ELR (cell line): ENCODE data around the gene TMEM39B.
"Not testable (repeated sequence)": the region's sequence is repeated elsewhere in the genome, so short reads cannot be mapped to it uniquely, and the experiment has no call there.

Source experiments
- DNase-seq: peaks from one replicate; pipeline ENCODE4 v3.0.0-alpha.2; 2015; ENCODE audit warnings: low read depth

The TMEM39B gene

DNA sequence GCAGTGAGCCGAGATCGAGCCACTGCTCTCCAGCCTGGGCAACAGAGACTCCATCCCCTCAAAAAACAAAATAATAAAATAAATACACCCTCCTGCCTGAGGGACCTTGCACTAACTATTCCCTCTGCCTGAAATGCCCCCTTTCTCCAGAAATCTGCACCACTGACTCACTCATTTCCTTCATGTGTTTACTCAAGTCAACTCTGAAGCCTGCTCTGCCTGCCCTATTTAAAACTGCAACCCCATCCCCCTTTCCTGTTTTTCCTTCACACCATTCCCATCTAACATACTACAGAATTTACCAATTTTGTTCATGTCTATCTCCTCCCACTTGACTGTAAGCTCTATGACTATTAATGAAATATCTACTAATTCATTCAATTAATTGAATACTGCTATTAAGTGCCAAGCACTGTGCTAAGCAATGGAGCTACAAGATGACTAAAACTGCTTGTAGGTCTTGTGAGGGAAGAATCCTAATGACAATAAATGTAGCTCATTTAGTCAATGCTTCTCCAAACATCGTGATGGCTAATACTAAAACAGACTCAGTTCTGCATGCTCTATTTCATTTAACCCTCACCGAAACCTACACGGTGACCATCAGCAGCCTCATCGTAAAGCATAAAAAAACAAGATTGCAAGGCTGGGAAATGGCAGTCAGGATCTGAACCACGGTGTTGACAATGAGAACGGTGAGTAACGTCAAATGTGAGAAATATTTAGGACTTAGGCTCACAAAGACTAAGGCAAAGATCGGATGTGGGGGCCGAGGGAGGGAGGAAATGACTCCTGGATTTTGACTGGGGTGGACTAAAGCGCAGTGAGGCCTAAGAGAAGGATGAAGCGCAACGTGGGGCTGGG lies 749 bp upstream of the TMEM39B start:
- DNase-seq = peak; percentile 78

DNA sequence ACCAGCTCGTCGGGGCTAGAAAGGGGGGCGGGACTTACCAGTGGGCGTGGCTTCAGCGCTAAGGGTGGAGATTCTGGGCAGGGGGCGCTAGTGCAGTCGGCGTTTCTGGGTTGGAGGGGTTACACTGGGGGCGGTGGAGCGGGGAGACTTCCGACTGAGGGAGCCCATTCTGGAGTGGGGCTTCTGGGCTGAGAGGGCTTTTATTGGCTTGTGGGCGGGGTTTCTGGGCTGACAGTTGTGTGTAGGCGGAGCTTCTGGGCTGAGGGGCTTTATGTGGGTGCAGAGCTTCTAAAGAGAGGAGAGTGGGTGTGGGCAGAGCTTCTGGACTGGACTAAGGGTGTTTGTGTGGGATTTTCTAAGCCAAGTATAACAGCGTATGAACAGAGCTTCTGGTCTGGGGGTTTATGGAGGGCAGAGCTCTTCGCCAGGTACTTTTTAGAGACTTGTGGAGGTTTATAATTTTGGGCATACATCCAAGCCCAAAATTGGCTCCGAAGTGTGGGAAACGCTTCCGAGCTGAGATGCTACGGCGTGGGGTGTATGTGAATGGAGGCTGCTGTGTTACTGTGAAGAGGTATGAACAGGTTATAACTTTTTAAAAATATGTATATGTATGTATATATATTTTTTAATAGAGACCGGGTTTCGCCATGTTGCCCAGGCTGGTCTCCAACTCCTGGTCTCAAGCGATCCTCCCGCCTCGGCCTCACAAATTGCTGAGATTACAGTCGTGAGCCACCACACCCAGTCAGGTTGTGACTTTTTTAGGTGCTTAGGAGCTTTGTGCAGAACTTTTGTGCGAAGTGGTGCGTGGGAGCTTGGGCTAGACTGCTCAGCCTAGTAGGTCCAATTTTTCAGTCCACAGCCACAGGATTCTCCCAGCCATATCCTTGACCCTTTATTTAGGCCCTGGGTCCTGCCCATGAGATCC lies 825 bp downstream of the TMEM39B start:
- DNase-seq = no peak

DNA sequence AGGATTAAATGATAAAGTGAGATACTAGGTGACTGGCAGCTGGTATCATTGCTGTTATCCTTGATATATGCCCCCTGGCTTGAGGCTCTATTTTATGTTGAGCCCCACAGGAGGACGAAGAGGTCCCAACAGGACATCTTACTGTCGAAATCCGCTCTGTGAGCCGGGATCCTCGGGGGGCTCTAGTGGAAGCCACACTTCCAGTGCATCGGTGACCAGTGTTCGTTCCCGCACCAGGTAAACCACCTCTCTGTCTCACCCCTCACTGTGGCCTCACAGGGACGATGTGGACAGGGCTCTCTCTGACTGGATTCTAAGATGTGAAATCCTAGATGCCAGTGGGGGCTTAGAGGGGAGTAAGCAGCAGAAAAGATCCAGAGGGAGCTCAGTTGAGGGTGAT lies 2.1 kb downstream of the TMEM39B start:
- DNase-seq = no peak

DNA sequence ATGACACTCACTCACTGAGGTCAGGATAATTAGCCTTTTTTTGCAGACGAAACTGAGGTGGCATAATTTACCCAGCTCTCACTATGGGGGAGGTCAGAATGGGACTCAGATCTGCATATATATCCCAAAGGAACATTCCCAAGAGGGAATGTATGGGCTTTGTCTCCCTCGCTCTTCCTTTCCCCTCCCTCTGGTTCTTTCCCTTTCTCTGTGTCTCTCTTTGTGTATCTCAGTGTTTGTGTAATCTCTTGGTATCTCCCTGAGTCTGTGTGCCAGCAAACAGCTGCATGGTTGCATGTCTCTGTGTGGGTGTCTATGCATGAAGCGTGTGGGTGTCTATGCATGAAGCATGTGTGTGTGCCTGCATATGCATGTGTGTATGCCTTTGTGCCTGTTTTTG lies 4.7 kb downstream of the TMEM39B start:
- no peak for DNase-seq

DNA sequence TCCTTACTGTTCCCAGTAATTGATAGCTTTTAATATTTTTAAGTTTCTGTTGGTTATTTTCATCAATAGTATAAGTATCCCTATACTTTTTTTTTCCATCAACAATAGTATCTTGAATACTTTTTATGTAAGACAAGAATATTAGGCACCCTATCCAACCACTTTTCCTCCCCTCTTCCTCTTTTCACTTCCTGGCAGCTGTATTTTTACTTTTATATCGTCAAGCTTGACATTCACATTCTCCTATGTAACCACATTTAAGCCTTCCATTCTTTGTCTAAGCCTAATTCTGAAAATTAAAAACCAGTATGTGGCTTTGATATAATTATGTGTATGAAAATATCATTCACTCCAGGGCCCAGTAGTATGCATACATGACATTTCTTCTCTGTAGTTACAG lies 9.3 kb downstream of the TMEM39B start:
- DNase-seq = no peak

DNA sequence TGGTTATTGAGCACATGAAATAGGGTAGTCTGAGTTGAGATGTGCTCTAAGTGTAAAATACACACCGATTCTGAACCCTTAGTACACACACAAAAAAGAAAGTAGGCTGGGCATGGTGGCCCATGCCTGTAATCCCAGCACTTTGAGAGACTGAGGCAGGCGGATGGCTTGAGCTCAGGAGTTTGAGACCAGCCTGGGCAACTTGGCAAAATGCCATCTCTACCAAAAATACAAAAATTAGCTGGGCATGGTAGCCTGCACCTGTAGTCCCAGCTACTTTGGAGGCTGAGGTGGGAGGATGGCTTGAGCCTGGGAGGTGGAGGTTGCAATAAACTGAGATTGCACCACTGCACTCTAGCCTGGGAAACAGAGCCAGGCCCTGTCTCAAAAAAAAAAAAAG lies 13.6 kb downstream of the TMEM39B start:
- DNase-seq = not testable (repeated sequence)

DNA sequence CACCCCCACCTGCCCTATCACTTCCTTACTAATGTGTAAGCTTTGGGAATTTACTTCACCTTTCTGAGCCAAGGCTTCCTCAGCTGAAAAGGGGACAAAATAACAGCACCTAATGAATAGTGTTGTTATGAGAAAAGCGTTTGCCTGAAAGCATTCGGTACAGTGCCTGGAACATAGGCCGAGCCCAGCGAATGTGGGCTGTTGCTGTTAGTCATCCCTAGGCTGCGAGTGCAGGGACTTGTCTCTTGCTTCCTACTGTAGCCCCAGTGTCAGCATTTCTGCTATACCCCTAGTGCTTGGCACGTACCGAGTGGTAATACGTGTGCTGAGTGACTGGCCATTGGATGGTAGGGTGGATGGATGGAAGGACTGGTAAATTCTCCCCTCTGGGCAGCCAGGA lies 18.4 kb downstream of the TMEM39B start:
- DNase-seq = no peak

DNA sequence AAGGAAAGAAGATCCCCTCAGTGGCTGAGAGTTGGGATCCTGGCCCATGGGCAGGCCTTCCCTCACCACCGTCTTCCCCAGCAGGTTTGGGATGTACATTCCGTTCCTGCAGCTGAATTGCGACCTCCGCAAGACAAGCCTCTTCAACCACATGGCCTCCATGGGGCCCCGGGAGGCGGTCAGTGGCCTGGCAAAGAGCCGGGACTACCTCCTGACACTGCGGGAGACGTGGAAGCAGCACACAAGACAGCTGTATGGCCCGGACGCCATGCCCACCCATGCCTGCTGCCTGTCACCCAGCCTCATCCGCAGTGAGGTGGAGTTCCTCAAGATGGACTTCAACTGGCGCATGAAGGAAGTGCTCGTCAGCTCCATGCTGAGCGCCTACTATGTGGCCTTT lies 18.9 kb downstream of the TMEM39B start:
- DNase-seq = no peak

DNA sequence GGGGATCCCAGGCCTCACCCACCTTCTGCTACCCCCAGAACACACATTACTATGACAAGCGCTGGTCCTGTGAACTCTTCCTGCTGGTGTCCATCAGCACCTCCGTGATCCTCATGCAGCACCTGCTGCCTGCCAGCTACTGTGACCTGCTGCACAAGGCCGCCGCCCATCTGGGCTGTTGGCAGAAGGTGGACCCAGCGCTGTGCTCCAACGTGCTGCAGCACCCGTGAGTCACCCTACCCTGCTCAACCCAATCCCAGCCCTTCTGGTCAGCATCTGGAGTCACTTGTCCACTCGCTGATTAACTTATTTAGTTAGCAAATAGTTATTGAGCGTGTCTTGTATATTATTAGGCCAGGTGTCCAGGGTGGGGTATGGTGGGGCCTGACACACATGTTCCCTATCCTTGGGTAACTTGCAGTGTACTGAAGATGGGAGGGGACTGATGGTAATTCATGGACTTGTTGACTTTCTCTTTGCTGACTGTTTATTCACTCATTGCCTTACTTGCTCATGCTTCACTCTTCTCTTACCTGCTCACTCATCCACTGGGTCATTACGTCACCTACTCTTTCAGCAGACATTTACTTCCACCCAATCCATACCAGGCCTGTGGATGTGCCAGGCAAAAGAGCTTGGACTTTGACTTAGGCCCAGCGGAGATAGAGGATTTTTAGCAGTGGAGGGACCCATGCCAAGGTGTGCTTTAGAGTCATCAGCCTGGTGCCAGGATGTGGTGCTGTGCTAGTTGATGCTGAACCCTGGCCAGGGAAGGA lies 22.2 kb downstream of the TMEM39B start:
- DNase-seq = no peak

DNA sequence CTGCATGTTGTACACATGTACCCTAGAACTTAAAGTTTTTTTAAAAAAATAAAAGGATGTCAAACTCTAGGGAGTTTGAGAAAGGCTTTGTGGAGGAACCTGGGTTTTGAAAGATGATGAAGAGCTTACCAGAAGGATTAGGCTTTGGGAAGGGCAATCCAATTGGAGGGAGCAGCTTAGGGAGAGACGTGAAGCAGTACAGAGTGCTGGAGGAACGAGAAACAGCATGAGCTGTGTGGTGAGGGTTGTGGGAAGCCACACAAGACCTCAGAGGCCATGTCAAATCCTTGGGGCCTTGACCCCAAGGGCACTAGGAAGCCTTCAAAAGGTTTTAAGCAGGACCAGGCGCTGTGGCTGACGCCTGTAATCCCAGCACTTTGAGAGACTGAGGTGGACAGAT lies 26.7 kb downstream of the TMEM39B start:
- no peak for DNase-seq

DNA sequence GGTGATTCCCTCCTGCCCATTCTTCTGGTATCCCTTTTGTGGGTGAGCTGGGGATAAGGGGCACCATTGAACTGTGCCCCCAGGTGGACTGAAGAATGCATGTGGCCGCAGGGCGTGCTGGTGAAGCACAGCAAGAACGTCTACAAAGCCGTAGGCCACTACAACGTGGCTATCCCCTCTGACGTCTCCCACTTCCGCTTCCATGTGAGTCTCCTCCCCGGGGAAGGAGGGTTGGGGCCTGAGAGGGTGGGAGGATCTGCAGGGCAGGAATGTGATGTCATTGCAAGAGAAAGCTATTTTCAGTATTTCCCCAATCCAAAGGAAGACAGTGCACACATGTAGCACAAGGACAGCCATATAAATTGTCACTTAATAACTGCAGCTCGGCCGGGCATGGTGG lies 27.6 kb downstream of the TMEM39B start:
- DNase-seq = no peak

DNA sequence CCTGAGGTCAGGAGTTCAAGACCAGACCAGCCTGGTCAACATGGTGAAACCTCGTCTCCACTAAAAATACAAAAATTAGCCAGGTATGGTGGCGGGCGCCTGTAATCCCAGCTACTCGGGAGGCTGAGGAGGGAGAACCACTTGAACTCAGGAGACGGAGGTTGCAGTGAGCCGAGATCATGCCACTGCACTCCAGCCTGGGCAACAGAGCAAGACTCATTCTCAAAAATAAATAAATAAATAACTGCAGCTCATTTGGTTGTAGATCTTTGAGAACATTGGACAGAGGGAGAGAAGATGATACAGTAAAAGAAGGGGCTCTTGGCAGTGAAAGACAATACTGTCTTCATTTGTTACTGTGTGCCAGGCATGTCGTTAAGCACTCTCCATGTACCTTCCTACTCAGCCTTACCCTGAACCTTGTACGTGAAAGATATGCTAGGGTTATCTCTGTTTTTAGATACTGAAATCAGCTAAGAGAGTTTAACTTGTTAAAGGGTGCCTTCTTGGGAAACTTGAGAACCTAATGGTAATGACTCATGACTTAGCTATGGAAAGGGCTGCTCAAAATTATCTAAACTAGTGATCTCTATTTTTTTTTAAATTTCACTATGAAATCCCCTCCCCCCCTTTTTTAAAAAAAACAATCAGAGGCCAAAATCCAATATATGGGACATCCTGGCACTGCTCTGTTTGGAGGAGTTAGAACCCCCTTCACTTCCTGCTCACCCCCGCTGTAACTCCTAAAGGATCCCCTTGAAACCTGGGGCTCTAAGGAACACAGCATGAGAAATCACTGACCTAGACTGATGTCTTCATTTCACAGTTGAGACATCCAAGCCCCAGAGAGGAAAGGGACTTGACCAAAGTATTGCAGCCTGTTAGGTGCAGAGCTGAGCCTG lies 28.3 kb downstream of the TMEM39B start:
- peak; percentile 81 for DNase-seq

DNA sequence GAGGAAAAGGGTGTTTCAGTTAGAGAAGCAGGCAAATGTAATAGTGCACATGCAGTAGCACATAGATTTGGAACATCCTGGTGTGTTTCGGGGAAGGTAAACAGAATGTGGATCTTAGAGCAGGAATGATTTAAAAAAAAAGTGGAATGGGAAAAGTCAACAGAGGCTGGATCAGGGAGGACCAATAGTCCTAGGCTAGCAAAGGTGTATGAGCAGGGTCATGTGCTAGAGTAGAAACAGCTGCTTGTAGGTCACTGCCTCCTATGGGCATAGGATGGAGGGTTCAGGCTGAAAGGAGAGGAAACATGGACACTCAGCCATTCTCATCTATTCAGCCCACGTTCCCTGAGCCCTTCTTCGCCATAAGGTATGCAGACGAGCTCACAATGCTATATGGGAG lies 31.4 kb downstream of the TMEM39B start:
- DNase-seq = no peak

DNA sequence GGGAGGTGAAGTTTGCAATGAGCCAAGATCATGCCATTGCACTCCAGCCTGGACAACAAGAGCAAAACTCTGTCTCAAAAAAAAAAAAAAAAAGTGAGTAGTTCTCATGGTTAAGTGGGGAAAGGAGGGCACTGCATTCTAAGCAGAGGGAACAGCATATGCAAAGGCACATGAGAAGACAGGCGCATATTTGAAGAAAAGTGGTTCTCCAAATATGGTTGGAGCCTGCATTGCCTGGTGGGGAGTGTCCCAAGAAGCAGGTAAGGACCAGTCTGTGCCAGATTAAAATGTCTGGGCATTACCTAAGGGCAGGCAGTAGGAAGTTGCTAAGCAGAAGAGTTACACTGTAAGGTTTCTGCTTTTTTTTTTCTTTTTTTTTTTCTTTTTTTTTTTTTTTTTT lies 32.6 kb downstream of the TMEM39B start:
- DNase-seq = no peak

DNA sequence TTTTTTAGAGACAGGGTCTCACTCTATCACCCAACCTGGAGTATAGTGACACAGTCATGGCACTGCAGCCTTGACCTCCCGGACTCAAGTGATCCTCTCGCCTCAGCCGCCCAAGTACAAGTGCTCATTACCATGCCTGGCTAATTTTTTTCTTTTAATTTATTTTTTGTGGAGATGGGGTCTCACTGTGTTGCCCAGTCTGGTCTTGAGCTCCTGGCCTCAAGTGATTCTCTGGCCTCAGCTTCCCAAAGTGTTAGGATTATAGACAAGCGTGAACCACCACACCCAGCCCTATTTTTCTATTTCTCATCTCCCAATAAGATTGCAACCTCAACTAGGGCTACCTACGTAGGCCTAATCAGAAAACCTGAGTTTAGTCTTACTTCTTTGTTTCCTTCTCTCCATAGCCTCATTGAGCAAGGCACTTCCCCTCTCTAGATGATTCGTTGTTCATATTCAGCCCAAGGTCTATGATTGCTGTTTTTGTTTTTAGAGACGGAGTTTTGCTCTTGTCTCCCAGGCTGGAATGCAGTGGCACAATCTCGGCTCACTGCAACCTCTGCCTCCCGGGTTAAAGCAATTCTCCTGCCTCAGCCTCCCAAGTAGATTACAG lies 34.0 kb downstream of the TMEM39B start:
- no peak for DNase-seq

DNA sequence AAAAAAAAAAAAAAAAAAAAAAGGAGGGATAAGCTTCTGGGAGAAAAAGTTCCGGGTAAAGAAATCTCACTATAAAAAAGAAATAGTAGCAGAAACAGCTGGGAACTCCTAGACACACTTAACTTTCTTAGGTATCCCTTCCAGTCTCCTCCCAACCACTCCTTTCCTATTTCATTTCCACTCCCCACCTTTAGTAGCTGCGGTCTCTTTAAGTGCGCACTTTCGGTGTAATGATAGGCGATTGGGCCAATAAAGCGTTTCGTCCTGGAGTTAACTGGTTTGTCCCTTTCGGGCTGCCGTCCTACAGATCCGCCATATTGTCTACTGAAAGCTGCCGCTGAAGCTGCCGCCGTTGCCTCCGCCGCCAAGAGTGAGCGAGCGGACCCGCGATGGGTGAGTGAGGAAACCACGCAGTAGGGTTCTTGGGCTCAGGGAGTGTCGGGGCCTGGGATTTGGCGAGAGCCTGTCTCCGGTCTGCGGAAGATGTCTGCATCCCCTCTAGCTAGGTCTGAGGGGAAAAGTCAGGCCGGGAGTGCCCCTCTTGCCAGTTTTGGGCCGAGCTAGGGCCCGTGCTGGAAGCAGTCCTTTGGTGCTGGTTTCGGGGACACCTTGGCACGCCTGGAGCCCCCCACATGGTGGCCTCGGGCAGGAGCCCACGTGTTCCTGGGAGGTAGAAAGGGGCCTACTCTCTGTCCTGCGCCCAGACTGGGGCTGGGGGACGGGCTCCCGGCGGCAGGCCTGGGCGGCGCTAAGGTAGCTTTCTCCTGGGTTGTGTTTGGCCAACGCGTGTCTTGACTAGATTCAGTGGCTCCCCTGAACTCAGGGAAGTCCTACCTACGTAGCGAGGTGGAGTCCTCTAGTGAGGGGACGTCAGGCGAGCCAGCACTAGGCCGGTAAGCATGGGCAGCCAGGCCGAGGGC lies 35.3 kb downstream of the TMEM39B start, which contains the start of gene KPNA6:
Gene KPNA6, plus strand, starts transcription at position 315 of the 920 bp plus-strand sequence. Its CDS starts 75 bp downstream, at position 390.
- DNase-seq = peak; percentile 98

DNA sequence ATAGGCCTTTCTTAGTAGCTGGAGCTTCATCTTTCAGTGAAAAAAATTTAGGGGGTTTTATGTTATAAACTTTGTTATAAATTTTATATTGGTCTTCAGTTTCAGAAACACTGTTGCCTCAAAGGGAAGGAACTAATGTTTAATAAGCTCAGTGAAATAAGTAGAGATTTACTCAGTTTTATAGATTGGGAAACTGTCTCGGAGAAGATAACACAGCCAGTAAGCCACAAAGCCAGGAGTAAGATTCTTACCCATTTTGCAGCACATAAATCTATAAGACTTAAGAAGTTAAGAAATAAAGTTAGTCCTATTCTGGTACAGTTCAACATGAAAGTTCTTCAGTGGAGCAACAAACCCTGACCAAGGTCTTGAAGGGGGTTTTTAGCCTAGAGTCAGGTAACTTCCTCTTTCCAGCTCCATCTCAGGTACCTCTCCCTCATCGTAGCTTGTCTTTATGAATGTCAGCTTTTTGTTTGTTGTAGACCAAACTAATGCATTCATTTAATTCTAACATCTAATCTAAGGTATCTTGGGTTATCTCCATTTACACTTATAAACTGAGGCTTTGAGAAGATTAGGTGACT lies 38.4 kb downstream of the TMEM39B start:
- no peak for DNase-seq

DNA sequence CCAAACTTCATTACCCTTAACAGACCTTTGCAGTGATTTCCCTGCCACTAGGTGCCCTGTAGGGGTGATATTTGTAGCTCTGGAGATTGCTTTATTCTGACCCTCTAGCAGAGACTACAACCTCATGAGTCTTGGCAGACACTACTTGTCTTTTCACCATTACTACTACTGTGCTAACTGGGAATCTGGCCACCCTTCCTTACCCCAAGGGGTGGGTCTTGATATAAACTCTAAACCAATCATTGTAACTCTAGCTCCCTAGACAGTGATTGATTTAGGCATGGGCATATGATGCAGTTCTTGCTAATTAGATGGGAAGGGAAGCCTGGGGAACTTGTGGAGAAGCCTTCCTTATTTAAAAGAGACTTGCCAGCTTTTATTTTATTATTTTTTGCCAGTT lies 39.0 kb downstream of the TMEM39B start:
- no peak for DNase-seq

DNA sequence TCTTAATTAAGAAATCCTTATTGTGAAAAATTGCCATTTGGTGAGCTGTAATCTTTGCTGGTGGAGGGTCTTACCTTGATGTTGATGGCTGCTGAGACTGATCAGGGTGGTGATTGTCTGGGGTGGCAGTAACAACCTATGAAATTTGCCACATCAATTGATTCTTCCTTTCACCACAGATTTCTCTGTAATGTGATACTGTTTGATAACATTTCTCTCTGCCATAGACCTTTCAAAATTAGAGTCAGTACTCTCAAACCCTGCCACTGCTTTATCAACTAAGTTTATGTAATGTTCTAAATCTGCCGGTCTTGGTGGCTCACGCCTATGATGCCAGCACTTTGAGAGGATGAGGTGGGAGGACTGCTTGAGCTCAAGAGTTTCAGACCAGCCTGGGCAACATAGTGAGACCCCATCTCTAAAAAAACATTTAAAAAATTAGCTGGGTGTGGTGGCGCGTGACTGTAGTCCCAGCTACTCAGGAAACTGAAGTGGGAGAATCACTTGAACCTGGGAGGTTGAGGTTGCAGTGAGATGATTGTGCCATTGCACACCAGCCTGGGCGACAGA lies 40.2 kb downstream of the TMEM39B start:
- DNase-seq = no peak
